ENCODE data around the gene TMOD2.

DNA sequence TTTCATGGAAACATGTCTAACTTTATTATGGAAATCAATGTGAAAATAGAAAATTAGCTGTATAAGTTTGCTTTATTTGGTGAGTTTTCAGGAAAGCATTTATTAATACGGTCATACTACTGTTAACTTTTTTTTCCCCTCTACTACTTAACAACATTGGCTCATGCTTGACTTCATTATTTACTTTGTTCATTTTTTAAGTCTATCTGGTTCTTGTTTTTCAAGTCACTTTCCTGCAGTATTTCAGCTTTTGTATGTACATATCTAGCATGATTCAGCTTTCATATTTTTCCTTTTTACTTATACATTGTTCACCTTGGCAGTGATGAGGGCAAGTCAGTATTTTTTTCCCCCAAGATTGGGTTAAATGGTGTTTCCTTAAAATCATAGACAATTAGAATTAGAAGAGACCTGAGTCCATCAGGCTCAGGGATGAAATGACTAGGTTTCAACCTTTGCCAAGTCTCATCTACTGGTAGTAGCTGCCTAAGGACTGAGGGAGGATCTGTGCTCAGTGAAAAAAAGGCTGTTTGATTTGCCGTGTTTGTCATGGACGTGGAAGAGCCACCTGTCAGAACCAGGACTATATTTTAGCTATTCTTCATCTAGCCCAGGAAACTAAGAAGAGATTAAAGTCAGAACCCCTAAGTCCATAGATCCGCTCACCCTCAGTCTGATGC, 93.5 kb downstream of the TMOD2 start:
- TF ChIP-seq, protein P1, sequence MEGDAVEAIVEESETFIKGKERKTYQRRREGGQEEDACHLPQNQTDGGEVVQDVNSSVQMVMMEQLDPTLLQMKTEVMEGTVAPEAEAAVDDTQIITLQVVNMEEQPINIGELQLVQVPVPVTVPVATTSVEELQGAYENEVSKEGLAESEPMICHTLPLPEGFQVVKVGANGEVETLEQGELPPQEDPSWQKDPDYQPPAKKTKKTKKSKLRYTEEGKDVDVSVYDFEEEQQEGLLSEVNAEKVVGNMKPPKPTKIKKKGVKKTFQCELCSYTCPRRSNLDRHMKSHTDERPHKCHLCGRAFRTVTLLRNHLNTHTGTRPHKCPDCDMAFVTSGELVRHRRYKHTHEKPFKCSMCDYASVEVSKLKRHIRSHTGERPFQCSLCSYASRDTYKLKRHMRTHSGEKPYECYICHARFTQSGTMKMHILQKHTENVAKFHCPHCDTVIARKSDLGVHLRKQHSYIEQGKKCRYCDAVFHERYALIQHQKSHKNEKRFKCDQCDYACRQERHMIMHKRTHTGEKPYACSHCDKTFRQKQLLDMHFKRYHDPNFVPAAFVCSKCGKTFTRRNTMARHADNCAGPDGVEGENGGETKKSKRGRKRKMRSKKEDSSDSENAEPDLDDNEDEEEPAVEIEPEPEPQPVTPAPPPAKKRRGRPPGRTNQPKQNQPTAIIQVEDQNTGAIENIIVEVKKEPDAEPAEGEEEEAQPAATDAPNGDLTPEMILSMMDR (IDR thresholded peaks at IDR 0.05), result no peak
- TF ChIP-seq POLR2A (IDR thresholded peaks at IDR 0.05), result no peak

All from heart left ventricle (tissue), 13 donors.